Activated CD8-positive, alpha-beta memory T cell treated with anti-CD3 and anti-CD28 coated beads, Interleukin-2, amount 50 U/mL, for 1 hour (primary cell): Measurements from ENCODE around the gene IL17RB.

Experiments used
- DNase-seq: peaks from one replicate; pipeline ENCODE4 v3.0.0-alpha.2; 2020; ENCODE audit errors: extremely low read depth

Gene IL17RB

DNA sequence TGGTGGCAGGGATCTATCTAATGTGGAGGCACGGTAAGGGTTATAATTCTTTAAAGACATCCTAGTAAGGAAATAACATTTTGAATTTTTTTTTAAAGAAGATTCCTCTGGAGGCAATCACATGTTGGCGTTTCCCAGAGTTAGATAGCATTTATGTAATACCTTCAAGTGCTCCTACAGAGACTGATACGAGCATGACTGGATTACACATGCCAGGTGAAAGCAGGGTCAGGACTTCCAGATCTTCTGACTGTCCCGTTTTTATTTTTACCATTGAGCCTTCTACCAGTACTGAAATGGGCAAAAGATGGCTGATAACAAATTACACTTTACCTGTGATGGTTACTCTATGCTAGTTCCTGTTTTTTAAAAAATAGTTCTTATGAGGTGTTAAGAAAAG lies 13.8 kb downstream of the IL17RB start:
- no peak for DNase-seq

DNA sequence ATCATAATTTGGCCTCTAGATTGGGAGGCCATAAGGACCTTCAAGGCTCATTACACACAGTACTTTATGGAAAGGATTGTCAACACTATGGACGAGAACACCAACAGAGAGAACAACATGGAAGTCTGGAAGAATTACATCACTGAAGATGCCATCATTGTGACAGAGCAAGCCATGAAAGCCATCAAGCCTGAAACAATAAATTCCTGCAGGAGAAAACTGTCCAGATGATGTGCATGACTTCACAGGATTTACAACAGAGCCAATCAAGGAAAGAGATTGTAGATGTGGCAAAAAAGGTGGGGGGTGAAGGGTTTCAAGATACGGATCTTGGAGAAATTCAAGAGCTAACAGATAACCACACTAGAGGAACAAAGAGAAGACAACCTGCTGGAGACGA lies 15.9 kb downstream of the IL17RB start:
- DNase-seq = no peak

DNA sequence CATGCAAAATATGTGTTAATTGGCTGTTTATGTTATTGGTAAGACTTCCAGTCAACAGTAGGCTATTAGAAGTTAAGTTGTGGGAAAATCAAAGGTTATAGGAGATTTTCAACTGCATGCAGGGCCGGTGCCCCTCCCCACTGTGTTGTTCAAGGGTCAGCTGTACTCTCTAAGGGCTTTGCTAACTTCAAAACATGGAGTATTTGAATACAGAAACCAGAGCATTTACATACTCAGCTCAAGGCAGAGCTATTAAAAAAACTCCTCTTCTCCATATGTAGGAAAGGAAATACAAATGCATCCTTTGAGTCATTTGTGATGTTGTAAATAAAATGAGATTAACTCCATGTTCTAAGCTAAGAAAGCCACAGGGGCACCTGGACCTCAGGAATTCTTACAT lies 16.8 kb downstream of the IL17RB start:
- no peak for DNase-seq

DNA sequence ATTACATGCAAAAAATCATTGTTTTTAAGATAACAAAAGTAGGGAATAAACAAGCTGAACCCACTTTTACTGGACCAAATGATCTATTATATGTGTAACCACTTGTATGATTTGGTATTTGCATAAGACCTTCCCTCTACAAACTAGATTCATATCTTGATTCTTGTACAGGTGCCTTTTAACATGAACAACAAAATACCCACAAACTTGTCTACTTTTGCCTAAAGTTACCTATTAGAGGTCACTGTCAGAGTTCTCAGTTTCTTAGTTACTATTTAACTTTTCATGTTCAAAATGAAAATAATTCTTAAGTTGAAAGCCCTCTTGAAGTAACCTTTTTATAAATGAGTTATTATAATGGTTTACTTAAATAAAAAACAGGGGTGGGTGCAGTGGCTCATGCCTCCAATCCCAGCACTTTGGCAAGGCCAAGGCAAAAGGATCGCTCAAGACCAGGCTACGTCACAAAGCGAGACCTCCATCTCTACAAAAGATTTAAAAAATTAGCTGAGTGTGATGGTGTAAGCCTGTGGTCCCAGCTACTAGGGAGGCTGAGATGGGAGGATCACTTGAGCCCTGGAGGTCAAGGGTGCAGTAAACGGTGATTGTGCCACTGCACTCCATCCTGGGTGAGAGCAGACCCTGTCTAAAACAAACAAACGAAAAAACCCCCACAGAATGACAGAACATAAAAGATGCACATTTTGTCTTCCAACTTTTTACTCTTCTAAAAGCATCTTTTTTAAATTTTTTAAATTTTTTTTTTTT lies 19.5 kb downstream of the IL17RB start:
- no peak for DNase-seq

DNA sequence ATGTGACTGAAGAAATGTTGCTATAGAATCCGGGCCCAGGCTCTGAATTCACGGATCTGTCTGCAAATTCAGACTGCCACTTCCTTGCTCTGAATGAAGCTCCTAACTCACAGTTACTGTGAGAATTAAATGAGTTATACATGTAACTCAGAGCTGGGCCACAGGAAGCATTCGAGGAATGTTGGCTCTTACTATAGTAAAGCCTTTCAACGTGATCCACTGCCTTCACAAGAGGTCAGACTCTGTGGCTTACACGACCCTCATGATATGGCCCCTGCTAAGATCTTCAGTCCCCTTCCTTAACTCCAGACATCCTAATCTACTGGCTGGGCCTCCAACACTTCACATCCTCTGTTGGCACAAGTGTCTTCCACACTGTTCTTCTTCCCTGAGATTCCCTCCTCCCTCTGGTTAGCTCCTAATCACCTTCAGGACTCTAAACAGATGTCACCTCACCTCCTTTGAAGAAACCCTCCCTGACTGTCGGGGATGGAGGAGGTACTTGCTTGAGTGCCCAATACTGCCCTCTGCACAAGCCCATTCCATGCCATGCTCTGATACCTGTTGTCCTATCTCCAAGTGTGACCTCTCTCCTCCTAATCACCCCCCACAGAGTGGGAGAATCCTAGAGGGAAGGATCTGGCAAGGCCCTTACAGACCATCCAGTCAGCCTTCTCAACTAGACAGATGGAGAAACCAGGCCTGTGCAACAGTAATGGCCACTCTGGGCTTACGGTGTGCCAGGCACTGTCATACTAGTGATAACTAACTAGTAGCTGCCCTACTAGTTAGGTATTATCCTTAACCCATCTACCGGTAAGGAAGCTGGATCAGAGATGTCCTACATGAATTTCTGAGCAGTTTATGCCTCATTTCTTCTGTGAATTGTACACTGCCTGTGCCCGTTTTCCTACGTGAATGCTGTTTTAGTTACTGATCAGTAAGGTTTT lies 34.3 kb downstream of the IL17RB start:
- DNase-seq = no peak

DNA sequence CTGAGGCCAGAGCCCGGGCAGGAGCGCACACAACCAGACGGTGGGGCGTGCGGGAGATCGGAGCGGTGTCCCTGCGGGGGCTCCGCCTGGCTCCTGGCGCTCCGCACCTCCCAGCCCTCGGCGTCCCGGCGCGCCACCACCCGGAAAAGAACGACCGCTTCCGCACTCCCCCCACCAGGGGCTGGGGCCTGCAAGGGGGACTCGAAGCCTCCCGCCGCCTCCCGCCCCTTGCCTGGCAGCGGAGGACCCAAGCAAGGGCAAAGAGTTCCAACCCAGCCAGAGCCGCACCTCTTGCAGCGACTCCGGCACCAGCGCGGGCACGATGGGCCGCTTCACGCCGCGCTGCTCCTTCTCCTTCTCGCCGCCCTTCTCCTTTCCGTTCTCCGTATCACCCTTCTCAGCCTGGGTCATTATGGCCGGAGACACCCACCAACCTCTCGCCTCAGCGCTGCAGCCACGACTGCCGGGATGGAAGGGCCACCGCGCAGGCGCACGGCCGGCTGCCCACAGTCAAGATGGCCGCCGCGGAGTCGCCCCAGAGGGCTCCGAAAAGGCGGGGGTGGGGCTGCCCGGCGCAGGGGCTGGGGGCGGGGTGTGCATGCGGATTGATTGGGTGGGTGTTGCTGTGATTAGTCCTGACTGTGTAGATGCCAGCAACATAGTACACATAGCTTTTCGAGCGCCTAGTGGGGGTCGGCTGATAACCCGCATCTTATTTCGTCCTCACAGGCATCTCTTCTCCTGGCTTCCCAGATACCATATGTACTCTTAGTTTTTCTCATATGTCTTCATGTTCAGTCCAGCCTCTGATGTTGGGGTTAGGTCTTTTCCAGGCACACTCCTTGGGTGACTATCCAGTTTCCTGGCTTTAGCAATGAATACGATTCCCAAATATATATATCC lies 35.6 kb downstream of the IL17RB start, which contains the start of gene ACTR8:
TSS of gene ACTR8 (minus strand) at position 462 of the 903 bp plus-strand sequence. CDS start at position 411, 51 bp downstream.
- peak; percentile 54 for DNase-seq

DNA sequence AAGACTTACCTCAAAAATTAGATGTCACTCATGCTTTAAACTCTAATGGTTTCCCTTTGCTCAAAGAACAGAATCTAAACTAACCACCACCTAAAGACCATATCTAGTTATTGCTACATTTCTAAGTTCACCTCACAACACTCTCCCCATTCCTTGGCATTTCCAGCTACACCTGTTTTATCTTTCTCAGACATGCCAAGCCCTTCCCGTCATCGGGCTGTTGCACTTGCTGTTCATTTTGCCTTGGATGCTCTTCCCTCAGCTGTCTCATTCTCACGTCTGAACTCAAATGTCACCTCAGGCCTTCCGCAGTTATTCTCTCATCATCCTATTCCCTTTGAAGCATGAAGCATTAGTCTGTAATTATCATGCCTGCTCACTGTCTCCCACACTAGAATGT lies 36.6 kb downstream of the IL17RB start:
- DNase-seq = no peak

DNA sequence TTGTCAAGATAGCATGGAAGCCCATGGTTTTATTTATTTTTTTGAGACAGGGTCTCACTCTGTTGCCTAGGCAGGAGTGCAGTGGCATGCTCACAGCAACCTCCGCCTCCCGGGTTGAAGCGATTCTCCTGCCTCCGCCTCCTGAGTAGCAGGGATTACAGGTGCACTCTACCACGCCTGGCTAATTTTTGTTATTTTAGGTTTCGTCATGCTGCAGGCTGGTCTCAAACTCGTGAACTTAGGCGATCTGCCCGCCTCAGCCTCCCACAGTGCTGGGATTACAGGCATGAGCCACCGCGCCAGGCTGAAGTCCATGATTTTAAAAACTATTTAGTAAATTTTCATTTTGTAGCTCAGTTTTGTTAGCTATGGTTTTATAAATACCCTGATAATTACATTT lies 38.3 kb downstream of the IL17RB start:
- DNase-seq = no peak

DNA sequence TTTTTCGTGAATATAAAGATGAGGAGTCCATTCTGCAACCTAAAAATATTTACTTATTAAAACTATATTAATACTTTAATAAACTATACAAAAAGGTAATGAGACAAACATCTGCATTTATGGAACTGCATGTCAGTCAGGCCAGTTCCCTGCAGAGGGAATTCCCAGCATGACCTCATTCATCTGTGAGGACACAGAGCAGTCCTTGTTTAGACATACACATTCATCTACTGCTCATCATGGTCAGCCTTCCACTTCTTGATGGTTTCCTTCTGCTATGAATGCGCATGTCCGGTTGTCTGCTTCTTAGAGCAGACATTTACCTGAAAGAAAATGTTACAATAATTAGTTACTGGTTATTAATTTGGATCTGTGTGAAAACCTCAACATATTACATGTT lies 38.9 kb downstream of the IL17RB start:
- DNase-seq = no peak

DNA sequence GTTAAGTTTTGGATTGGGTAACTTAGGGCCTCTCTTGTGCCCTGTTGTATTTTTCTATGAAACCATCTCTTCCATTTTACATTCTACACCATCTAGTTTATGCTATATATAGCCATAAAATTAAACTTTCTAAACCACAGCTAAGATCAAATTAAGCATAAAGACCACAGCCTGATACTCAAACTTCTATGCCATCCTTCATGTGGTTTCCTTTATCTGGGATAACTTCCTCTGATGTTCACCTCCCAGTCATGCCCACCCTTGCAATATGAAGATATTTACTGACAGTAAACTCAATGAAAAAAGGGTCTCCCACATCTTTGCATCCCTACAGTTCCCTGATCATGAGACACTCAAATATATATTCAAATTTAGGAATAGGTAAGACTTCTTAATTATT lies 41.1 kb downstream of the IL17RB start:
- DNase-seq = no peak

DNA sequence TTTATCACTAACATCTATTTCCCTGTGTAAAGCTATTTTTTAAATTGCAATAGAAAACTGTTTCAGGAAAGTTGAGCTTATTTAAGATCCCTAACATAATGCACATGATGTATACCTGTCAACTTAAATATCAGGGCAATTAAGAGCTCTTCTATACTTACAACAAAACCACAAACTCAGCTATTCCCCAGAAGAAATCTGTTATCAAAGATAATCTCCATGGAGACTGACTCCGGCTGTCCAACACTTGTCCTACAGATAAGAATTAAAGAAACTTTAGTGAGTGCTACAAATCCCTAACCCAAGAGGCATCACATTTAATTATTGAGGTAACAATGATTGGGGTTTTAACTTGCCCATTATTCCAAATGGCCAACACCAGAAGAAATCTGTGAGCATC lies 41.9 kb downstream of the IL17RB start:
- no peak for DNase-seq

DNA sequence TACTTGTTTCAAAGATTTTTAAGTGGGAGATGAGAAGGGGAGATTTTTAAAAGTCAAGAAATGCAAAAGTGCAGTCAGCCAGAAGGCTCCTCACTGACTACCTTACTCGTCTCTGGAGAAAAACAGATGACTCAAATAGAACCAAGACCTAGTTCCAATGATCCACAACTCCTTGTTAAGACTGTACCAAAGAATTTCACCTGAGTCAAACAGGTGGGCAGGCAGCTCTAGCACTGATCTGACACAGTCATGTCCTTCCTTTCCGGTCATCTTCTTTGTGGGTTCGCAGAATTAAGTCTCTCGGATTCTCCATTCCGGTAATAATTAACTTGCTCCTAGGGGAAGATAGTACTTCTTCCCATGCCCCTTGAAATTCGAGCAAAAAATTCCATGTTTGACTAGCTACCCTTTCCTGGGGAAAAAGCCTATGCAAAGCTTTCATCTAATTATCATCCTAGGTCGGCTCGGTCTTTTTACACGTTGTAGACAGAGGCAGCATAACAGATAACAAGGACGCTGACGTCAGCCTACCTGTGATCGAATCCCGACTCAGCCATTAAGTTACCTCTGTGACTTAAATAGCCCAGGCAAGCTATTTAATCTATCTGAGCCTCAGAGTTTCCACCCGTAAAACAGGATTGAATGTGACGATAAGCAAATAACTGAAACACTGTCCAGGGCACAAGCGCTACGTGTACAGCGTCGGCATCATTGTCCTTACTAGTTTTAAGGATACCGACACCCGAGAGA lies 44.5 kb downstream of the IL17RB start:
- peak; percentile 59 for DNase-seq

DNA sequence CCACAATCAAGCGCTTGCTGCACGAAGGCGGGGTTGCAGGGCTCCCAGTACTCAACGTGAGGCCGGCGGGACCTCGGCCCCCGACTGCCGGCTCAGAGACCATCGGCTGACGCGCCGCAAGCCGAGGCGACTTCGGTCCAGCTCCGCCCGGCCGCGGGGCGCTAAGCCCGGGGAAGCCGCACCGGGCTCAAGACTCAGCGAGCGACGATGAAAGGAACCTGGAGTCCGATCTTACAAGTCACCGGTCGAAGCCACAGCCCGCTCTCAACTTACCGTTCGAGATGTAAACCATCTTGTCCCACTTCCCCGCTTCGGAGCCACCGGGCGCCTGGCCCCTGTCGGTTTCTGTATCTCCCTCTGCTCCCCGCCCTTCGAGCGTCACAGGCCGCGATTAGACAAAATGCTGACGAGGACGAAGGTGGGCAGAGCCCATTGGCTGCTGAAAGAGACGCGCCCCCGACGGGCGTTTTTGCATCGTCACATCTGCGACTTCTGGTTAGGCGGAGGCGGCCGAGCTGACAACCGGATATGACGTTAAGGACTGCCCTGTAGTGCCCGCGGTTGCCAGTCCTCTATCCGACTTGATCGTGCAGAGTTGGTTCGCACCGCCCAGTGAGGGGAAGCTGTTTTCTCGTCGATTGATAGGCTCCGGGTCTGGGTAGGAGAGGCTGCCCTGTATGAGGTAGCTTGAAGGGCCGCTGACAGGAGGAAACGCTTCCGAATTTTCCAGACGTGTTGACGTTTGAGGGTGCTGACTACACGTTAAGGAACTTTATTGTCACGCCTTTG lies 45.3 kb downstream of the IL17RB start, which contains the start of gene SELENOK:
TSS of gene SELENOK (minus strand) at position 363 of the 789 bp plus-strand sequence.
- DNase-seq = peak; percentile 96

DNA sequence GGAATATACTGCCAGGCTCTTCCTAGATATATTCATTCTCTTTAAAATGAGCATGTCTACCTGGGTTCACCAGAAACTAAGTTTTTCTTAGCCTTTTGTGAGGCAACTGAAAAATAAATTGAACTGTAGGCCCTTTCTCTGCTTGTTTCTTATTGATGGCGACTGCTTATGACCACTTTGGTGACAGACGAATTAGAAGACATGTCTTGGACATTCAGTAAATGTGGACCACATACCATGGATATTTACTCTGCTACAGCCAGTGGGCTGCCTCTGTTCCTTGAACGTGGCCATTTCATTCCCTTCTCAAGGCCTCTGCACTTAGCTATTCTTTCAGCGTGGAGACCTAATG lies 45.9 kb downstream of the IL17RB start:
- DNase-seq = no peak

DNA sequence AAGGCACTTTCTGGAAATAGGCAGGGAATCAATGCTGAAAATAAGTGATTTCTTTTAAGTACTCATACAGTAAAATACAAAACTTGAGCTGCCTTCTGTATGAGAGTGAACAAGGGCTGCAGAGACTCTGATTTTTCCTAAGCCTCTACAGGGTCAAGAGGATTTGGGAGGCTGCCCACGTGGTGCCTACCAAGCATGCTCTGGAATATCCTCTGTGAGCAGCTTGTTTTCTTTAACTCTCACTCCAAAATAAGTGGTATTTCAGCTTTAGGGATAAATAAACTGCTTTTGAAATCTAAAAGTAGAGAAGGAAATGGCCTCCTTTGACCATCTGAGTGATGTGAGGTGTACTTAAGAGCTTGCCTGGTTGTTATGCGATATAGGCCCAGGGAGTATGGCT lies 53.4 kb downstream of the IL17RB start:
- DNase-seq = no peak

DNA sequence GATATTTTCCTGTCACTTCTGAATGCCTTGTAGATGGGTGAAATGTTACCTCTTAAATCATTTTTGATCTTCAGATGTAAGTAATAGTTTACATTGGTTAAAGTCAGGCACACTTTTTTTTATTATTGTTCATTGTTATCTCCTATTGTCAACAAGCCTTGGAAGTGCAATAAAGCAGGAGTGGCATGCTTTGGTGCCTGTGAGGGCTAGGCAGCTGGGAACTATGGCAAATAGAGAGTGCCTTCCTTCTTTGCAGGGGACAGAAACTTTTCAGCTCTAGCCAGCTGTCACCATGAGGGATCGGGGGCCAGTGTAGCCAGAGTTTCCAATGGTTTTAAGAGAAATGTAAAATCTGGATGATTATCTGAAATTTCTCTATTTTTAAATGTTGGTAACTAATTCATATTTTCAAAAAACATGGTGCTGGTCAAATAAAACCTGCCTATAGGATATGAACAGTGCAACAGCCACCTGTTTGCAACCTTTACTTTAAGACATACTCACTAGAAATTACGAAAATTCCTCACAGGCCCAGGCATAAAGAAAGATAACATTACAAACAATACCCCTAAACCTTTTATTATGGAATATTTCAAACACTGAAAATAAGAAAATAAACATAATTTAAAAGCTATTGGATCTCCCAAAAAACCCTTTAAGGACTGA lies 54.4 kb downstream of the IL17RB start:
- DNase-seq = no peak

DNA sequence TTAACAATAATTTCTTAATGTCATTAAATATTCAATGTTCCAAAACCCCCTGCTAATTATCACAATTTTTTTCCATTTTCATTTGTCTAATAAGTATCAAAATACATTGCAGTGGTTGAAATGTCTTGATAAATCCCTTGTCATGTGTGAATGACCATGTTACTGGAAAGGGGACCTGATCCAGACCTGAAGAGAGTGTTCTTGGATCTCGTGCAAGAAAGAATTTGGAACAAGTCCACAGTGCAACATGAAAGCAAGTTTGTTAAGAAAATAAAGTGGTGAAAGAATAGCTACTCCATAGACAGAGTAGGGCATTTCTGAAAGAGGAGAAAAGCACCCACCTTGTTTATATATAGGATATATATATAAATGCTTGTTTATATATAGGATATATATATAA lies 55.7 kb downstream of the IL17RB start:
- no peak for DNase-seq

DNA sequence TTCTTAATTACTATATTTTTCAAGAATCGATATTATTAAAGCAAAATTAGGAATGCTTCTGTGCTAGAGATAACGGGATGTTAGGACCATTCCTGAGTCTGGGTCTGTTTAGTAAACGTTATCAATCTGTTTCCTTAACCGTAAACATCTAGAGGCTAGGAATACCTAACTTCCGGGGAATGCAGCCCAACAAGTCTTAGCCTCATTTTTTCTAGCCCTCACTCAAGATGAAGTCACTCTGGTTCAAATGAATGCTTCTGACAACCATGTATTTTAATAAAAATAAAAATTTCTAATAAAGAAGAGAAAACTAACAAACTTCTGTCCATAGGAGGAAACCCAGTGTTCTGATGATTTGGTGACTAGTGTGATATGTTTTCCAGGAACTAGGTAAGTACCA lies 56.3 kb downstream of the IL17RB start:
- no peak for DNase-seq

DNA sequence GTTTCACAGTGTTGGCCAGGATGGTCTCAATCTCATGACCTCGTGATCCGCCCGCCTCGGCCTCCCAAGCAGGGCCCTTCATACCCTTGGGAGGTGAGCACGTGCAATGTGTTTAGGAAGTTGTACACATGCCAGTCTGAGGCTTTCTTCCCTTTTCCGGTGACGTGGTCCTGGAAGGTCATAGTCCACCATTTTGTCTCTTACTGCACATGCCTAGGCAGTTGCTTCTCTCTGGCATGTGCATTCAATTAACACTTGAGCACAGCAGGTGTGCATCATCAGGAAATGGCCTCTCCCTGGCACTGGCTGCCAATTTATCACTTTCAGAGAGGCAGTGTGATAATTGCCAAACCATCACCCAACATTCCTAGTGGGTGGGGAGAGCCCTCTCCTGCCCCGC lies 67.0 kb downstream of the IL17RB start:
- no peak for DNase-seq
